Stomach (tissue), 9 donors: ENCODE data around the gene MICAL3. TPM values are rescaled to one million over a fixed set of nuclear protein-coding genes. Genes with fewer than 3 reads are reported as not detected.

ENCODE experiments used
- DNase-seq, 2 donors: peaks; one replicate each; pipeline versions ENCODE4 v3.0.0 to v3.0.0-alpha.2; 2013 to 2019
- H3K27ac ChIP-seq, 5 donors: fragments of 200-600 bp in 4 of 5; sonication (generic) in 4 of 5; one replicate each; pipeline ENCODE4 v1.5.1; 2013 to 2019; ENCODE audit warnings: mild to moderate bottlenecking in 1 of 5, moderate library complexity in 1 of 5
- H3K27me3 ChIP-seq, 3 donors: fragments of 200-600 bp; sonication (generic); one replicate each; pipeline ENCODE4 v1.5.1; 2017 to 2019; ENCODE audit warnings: mixed run types in 1 of 3
- H3K36me3 ChIP-seq, 4 donors: fragments of 200-600 bp; sonication (generic); 1 replicate in 3 of 4; 2 replicates in 1 of 4; pipeline ENCODE4 v1.5.1; 2016 to 2019
- H3K4me1 ChIP-seq, 4 donors: fragments of 200-600 bp; sonication (generic); one replicate each; pipeline ENCODE4 v1.5.1; 2016 to 2019
- H3K4me3 ChIP-seq, 4 donors: fragments of 200-600 bp; sonication (generic) in 3 of 4; one replicate each; pipeline ENCODE4 v1.5.1; 2016 to 2019; ENCODE audit warnings: mild to moderate bottlenecking in 1 of 4
- H3K9me3 ChIP-seq, 4 donors: fragments of 200-600 bp; sonication (generic); one replicate each; pipeline ENCODE4 v1.5.1; 2016 to 2019
- CTCF ChIP-seq, 7 experiments: fragments of 450-650 bp in 4 of 7; fragments of 200-600 bp in 3 of 7; sonication (generic) in 3 of 7; IDR thresholded peaks; one replicate each; pipeline ENCODE4 v1.5.1; 2016 to 2019; ENCODE audit warnings: antibody characterized with exemption in 7 of 7, control low read depth in 2 of 7, mild to moderate bottlenecking in 1 of 7
- EP300 ChIP-seq: sonication (generic); formaldehyde crosslinking; IDR thresholded peaks from one replicate; pipeline ENCODE4 v1.6.1; 2017; ENCODE audit warnings: antibody characterized with exemption
- POLR2A ChIP-seq, 4 donors: fragments of 450-650 bp; IDR thresholded peaks; one replicate each; pipeline ENCODE4 v1.6.1; 2016; ENCODE audit warnings: antibody characterized with exemption in 4 of 4, control low read depth in 2 of 4, mild to moderate bottlenecking in 1 of 4, moderate library complexity in 1 of 4
- POLR2AphosphoS5 ChIP-seq, 3 donors: sonication (generic); formaldehyde crosslinking; IDR thresholded peaks; one replicate each; pipeline ENCODE4 v1.6.1; 2016; ENCODE audit warnings: antibody characterized with exemption in 3 of 3
- WGBS, 5 donors: extraction: QIAGEN DNeasy Blood & Tissue Kit in 3 of 5; methylation state at CpG; one replicate each; pipeline versions ENCODE4 v1.1.5 to v1.1.7; 2013 to 2018; 5-methylcytosine and 5-hydroxymethylcytosine counted together
- intact Hi-C: fragments of 100-400 bp; cut with DNase I; formaldehyde crosslinking; loops from one replicate; pipeline ENCODE4 v1.15.1; 2023; ENCODE audit warnings: low total_unique reads
- polyA plus RNA-seq, 3 donors: library from polyadenylated mRNA; stranded (reverse); fragments of 200-250 nt; gene quantifications; one replicate each; pipeline ENCODE4 v1.2.3, GENCODE V29; 2013
- total RNA-seq, 5 donors: library from RNA; depleted of rRNA; stranded (reverse); fragments of >200 nt; gene quantifications; one replicate each; pipeline versions ENCODE4 v1.1.0 to v1.2.3, GENCODE V29; 2014 to 2016
- donor health status: healthy with polysubstance abuse.
- donor health status: Bipolar disorder and iron deficiency.
- donor health status: healthy.

Gene MICAL3
- total and polyA plus RNA-seq, 8 donors: 3.5 to 130 (median 24.0) TPM

- H3K27me3 ChIP-seq: no peaks in the 10 kb centered on the region
- H3K4me3 ChIP-seq: peak overlapping the region; percentile 81 to 89 (median 83)
- H3K27ac ChIP-seq: peak overlapping the region; percentile 55 to 85 (median 75)
- TF ChIP-seq EP300 (no peak), CTCF (IDR thresholded peaks at IDR 0.05) (no peak), POLR2AphosphoS5 (IDR thresholded peaks at IDR 0.05) (no peak), POLR2A (IDR thresholded peaks at IDR 0.05) (no peak)
- peak; percentile 59 to 78 for DNase-seq
- H3K4me1 ChIP-seq: peaks cover 12 to 64% (median 32%) of the 10 kb centered on the region in 4 donors
- no peaks in the 10 kb centered on the region for H3K9me3 ChIP-seq
- intact Hi-C loops: no loop called here
- no peaks in the 10 kb centered on the region for H3K36me3 ChIP-seq
- 1 to 18% (median 2%) methylated on average over 2 to 47 of the region's 47 CpGs for WGBS, 5 donors
These were observed 250.7 kb downstream of the MICAL3 start for GRCh38 chr22:17773606-17774205.

- intact Hi-C loops: no loop called here
- 50 to 63% (median 56%) methylated on average over 11 to 18 of the region's 18 CpGs for WGBS, 5 donors
- Histone ChIP-seq H3K4me3 (peak overlapping the region; percentile 81 to 89 (median 83)), H3K9me3 (no peaks in the 10 kb centered on the region), H3K36me3 (no peaks in the 10 kb centered on the region), H3K4me1 (peaks cover 12 to 58% (median 31%) of the 10 kb centered on the region in 4 donors), H3K27ac (peak overlapping the region in 4 of 5 donors; percentile 72 to 85 (median 80)), H3K27me3 (no peaks in the 10 kb centered on the region)
- DNase-seq: peak in 1 of 2 donors; percentile 73
- no peak for TF ChIP-seq CTCF (IDR thresholded peaks at IDR 0.05)
- TF ChIP-seq POLR2AphosphoS5 (IDR thresholded peaks at IDR 0.05): no peak
- TF ChIP-seq POLR2A (IDR thresholded peaks at IDR 0.05): no peak
- no peak for TF ChIP-seq EP300
These were observed 251.3 kb downstream of the MICAL3 start for GRCh38 chr22:17772958-17773605.

- no peak for DNase-seq
- H3K4me1 ChIP-seq: peaks cover 12 to 57% (median 28%) of the 10 kb centered on the region in 4 donors
- no peaks in the 10 kb centered on the region for H3K36me3 ChIP-seq
- peak overlapping the region in 2 of 5 donors; percentile 53 to 85 for H3K27ac ChIP-seq
- 82 to 91% (median 83%) methylated on average over 11 to 21 of the region's 21 CpGs for WGBS, 5 donors
- H3K9me3 ChIP-seq: no peaks in the 10 kb centered on the region
- peak overlapping the region in 3 of 4 donors; percentile 81 to 89 (median 83) for H3K4me3 ChIP-seq
- H3K27me3 ChIP-seq: no peaks in the 10 kb centered on the region
- TF ChIP-seq POLR2AphosphoS5 (IDR thresholded peaks at IDR 0.05): no peak
- TF ChIP-seq POLR2A (IDR thresholded peaks at IDR 0.05): no peak
- TF ChIP-seq EP300: no peak
- no peak for TF ChIP-seq CTCF (IDR thresholded peaks at IDR 0.05)
- intact Hi-C loops: no loop called here
These were observed 252.0 kb downstream of the MICAL3 start for GRCh38 chr22:17772249-17772957.

DNA sequence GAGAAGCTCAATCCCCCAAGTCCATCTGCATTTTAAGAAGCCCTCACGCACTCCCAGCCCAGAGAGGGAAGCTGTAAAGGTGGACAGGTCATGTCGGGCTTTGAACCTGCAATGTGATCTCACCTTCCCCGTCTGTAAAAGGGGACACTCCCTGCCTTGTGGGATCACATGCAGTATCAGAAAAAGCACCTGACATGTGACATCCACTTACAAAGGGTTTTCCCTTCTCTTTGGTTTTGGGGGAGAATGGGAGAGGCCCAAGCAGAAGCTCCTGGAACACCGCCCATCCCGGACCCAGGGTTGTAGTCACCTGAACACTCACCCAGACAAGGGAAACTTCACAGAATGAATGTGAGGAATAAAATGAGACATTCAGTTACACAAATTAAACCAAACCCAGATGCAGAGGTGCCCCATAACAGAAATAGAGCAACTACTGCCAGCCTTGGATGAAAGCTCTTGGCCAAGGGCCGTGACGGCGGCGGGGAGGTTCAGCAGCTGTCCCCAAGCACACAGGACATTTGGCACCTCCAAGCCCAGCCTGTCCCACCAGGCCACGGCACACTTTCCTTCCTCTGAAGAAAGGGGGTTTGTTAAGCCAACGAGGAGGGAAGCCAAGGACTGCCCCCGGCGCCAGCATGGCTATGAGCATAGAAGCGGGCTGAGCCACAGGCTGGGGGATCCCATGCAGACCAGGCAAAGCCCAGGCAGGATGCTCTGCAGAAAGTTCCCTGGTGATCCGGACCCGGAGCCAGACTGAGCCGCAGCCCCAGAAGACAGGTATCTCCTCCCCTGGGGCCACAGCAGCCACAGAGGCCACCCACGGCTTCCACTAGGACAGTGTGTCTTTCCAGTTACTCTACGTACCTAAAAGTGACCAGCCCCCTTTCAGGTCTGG is 253.9 kb downstream of the MICAL3 start:
- Histone ChIP-seq H3K36me3 (no peaks in the 10 kb centered on the region), H3K27ac (peak overlapping the region in 2 of 5 donors; percentile 53 to 85), H3K4me1 (peaks cover 12 to 56% (median 28%) of the 10 kb centered on the region in 4 donors), H3K4me3 (no peak overlapping the region), H3K27me3 (no peaks in the 10 kb centered on the region), H3K9me3 (no peaks in the 10 kb centered on the region)
- intact Hi-C loops: no loop called here
- TF ChIP-seq POLR2A (IDR thresholded peaks at IDR 0.05): no peak
- no peak for TF ChIP-seq EP300
- no peak for TF ChIP-seq CTCF (IDR thresholded peaks at IDR 0.05)
- TF ChIP-seq POLR2AphosphoS5 (IDR thresholded peaks at IDR 0.05): no peak
- no peak for DNase-seq
- WGBS, 5 donors: 82 to 92% (median 89%) methylated on average over 17 to 19 of the region's 19 CpGs
